ENCODE results near the gene ALOX5AP.
A peak's percentile ranks its signal among the peaks of the same experiment; 100 is the strongest.

- TF ChIP-seq POLR2AphosphoS5 (IDR thresholded peaks at IDR 0.05), result peak in 1 of 2 donors; percentile 11
- no peak for TF ChIP-seq CTCF (IDR thresholded peaks at IDR 0.05)
Measured at GRCh38 chr13:30697177-30697953, 38.0 kb upstream of the ALOX5AP start.

Measured in upper lobe of left lung (tissue), 4 donors.